HG02610 (cell line): ENCODE data around the gene WWOX.

Experiments
- ATAC-seq: cut with Tn5 transposase; IDR thresholded peaks from one replicate; pipeline ENCODE4 v1.9.1; 2021; ENCODE audit warnings: mild to moderate bottlenecking, moderate library complexity; ENCODE audit not compliant: unreplicated experiment

WWOX gene

GRCh38 chr16:78383118-78383517, 283.7 kb downstream of the WWOX start:
- no peak for ATAC-seq

GRCh38 chr16:78385086-78385805, 285.8 kb downstream of the WWOX start:
- no peak for ATAC-seq

DNA sequence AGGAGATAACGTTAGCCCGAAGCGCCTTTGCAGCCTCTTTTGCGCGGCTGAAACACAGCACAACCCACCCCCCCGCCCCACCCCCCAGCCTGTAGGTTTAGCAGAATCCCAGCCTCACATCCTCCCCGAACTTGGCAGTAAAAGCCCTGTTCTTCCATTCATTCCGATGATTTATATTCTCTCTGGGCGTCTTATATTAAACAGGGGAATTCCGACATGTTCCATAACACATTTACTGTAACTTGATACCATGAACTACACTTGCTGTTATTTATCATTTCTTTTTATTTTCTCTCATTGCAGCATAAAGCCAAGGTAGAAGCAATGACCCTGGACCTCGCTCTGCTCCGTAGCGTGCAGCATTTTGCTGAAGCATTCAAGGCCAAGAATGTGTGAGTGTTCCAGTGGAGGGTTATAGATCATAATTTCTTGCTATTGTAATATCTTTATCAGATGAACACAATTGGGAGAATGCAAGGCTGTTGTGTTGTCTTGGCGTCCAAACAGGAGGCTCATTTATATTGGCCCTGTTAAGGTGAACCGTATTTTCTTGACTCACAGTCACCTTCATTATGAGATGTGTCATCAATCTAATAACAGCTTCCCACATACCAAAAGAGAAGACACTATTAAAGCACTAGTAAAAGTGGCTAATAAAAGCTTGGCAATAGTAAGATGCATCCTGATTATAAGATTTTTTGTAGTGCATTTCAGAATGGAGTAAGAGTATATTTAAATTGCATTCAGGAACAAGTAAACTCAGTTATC, 287.3 kb downstream of the WWOX start:
- ATAC-seq, result no peak

DNA sequence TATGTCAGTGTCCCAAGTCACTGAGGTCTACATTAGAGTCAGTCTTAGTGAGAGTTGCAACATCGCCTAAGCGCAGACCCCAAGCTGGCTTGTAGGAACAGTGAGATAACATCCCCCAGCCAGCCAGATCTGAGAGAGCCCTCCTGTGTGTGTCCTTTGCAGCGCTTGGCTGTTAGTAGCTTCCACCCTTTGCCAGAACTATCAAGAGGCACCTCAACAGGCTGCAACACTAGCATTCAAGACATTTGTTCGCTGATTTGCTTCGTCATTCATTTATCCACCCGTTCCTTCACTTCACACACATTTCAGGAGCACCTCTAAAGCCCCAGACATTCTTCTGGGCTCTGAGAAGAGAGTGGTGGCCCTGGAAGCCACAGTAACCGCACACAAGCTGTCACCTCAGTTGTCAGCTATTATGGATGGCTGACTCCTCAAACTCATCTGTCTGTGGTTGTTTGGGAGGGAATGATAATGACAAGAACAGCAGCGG, 289.6 kb downstream of the WWOX start:
- no peak for ATAC-seq

DNA sequence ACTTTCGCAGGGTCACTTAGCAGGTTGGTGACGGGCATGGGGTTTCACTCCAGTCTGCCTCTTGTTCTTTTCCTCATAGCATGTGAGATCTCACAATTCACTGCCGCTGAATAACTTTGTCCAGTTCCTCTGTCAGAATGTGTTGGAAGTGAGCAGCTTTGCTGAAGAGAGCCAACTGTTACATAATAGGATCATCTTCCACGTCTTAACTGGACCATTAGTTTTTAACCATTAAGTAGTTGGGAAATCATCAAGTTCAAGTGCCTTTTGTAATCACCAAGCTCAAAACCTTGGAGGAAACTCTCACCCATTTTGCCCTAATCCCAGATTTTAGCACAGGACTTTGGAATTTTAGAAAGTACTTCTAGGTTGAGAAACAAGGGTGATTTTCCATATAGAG, 290.6 kb downstream of the WWOX start:
- no peak for ATAC-seq

DNA sequence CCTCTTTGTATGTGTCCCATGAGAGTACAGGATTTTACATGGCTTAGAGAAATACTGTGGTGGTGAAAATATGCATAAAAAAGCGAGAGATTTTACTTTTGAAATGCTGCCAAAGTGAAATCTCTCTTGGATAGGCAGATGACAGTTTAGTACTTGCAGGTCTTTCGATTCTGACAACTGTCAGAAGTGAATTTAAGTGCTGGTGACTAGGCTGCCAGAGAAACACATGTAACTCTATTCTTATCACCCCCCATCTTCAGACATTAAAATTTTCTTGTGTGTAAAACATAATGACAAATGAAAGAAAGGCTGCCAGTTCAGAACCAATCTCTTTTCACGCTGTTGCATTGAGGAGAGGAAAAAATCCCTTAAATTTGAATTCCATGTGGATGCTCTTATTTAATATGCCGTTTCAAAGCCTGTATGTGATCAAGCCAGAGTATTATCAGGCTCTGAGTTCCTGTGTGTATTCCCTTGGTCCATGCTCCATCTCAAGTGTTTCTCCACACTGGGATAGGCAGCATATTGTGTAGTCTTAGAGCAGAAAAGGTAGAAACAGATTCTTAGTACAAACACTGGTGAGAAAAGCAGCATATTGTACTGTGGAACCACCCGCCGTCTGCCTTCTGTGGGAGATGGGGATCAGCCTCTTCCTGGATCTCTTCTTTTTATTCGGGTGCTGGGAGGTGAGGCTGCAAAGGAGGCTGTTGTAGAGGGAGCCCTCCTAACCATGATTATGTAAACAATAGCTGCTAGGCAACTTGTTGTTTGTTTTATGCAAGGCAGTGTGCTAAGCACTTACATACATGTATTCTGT, 291.3 kb downstream of the WWOX start:
- no peak for ATAC-seq

- no peak for ATAC-seq
Measured at GRCh38 chr16:78392585-78393195, 293.2 kb downstream of the WWOX start.

- ATAC-seq, result no peak
Measured at GRCh38 chr16:78395035-78395434, 295.6 kb downstream of the WWOX start.

- ATAC-seq, result no peak
Measured at GRCh38 chr16:78396046-78396445, 296.6 kb downstream of the WWOX start.

DNA sequence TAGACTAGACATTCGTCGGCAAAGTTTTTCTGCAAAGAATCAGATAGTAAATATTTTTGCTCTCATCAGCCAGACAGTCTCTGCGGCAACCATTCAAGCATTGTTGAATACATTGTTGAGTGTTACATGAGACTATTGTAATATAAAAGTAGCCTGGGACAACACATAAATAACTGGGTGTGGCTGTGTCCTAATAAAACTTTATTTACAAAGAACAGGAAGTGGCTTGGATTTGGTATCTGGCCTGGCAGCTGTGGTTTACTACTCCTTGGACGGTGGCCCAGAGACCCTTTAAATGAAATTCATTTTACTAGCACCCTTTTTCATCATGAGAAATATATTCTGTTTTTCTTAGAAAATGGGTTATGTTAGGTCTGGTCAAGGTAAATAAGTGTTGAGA, 297.2 kb downstream of the WWOX start:
- ATAC-seq, result no peak

GRCh38 chr16:78399384-78399783, 299.9 kb downstream of the WWOX start:
- no peak for ATAC-seq

DNA sequence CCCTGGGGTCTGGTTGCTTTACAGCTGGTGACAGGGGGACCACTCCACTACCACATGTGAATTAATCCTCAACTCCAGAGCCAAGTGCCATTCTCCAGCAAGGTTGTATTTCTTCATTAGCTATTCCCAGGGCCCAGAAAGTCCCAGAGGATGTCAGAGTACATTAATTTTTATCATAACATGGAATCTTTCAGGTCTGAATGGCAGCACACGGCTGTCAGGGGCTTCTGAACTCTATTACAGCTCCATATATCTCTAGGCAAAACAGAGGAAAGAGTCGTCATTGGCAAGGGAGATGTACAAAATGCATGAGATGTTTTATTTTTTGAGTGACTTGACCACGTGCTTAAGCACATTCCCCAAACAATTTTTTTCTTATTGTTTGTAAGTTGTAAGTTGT, 303.4 kb downstream of the WWOX start:
- no peak for ATAC-seq

GRCh38 chr16:78405040-78405439, 305.6 kb downstream of the WWOX start:
- no peak for ATAC-seq

DNA sequence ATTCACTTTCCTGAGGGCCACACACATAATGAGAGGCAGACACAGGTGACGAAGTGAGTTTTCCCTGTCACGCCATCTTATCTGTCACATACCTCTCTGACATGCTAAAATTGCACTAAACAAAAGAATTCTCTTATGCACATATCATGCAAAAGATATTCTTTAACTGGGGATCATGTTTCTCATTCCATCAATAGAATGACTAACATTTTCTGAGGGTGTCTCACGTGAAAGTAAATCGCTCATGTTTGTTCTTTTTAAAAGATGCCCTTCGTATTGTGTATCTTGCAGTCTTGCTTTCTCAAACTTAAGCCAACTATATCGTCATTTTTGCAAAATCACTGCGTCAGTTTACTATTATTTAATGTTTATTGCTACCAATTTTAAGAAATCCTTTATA, 306.4 kb downstream of the WWOX start:
- ATAC-seq, result no peak

DNA sequence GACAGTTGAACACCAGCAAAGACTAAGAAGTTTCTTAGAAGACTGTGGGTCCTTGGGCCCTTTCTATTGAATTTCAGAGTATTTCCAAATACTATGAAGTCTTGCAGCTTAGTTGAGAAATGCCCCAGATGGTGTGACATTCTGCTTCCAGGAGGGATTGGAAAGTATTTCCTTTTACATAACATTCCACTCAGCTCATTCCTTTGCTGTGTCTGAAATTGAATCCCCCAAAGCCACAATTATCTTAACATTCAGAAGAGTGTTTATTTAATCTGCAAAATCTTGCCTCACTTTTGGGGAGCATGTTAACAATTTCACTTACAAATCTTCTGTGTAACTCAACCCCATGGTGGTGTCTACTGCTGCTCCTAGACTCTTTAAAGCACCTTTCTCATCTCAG, 307.7 kb downstream of the WWOX start:
- ATAC-seq, result no peak

GRCh38 chr16:78413651-78414050, 314.2 kb downstream of the WWOX start:
- no peak for ATAC-seq

DNA sequence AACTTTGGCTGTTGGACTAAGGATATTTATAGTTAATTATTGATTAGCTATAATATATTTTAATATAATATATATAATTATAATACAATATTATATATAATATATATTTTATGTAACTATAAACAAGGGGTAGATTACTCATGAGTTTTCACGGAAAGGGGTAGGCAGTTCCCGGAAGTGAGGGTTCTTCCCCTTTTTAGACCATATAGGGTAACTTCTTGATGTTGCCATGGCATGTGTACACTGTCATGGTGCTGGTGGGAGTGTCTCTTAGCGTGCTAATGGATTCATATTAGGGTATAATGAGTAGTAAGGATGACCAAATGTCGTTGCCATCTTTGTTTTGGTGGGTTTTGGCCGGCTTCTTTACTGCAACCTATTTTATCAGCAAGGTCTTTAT, 315.6 kb downstream of the WWOX start:
- ATAC-seq, result no peak

GRCh38 chr16:78415669-78416068, 316.2 kb downstream of the WWOX start:
- no peak for ATAC-seq

DNA sequence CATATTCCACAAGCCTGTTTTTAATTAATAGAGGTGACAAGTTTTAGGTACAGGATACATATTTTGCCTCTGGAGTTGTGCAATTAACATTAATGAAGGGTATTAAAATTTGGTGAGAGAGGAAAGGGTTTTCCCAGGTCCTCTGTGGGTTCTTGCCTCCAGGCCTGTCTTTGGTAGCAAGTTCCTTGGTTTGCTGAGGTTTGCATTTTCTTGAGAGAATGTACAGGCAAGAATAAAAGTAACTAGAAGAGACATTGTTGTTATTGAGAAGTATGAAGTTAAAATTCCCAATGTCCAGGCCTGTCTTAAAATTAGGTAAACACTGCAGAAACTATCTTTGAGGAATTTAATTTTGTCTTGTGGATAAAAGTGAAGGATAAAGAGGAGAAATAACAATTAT, 316.9 kb downstream of the WWOX start:
- ATAC-seq, result no peak

- no peak for ATAC-seq
Measured at GRCh38 chr16:78421181-78421708, 321.8 kb downstream of the WWOX start.

GRCh38 chr16:78425281-78425680, 325.8 kb downstream of the WWOX start:
- no peak for ATAC-seq
